Stimulated activated memory B cell treated with anti-CD40 and anti-IgM and Interleukin-4, amounts not matched to agents 10 μg/mL and 1 μg/mL and 100 μg/mL, for 72 hours (primary cell): ENCODE data around the gene TRAP1.
A peak's percentile ranks its signal among the peaks of the same experiment; 100 is the strongest.
"Not testable (repeated sequence)": the region's sequence is repeated elsewhere in the genome, so short reads cannot be mapped to it uniquely, and the experiment has no call there.

Experiments used
- ATAC-seq: fragments of 150-1000 bp; cut with Tn5 transposase; 2 replicates; pipeline ENCODE4 v1.10.0; 2021
- H3K27ac Mint-ChIP-seq: one replicate; pipeline ENCODE4 v1.8.0; 2022; ENCODE audit warnings: mild to moderate bottlenecking, mixed read lengths
- H3K27me3 Mint-ChIP-seq: one replicate; pipeline ENCODE4 v1.8.0; 2022; ENCODE audit warnings: mixed read lengths
- H3K36me3 Mint-ChIP-seq: one replicate; pipeline ENCODE4 v1.8.0; 2022; ENCODE audit warnings: mixed read lengths
- H3K4me1 Mint-ChIP-seq: one replicate; pipeline ENCODE4 v1.8.0; 2022; ENCODE audit warnings: mixed read lengths
- H3K4me3 Mint-ChIP-seq: one replicate; pipeline ENCODE4 v1.8.0; 2022; ENCODE audit warnings: mild to moderate bottlenecking, moderate library complexity, mixed read lengths
- H3K9me3 Mint-ChIP-seq: one replicate; pipeline ENCODE4 v1.8.0; 2022; ENCODE audit warnings: mixed read lengths

The TRAP1 gene

GRCh38 chr16:3656491-3657468 is 60.5 kb downstream of the TRAP1 start:
- Mint-ChIP-seq H3K27ac (no peak overlapping the region), H3K36me3 (peaks cover 68% of the 10 kb centered on the region), H3K4me1 (peaks cover 19% of the 10 kb centered on the region), H3K9me3 (no peaks in the 10 kb centered on the region), H3K27me3 (no peaks in the 10 kb centered on the region), H3K4me3 (no peak overlapping the region)
- no peak for ATAC-seq

GRCh38 chr16:3656160-3656490 is 61.2 kb downstream of the TRAP1 start:
- not testable (repeated sequence) for H3K27ac Mint-ChIP-seq

GRCh38 chr16:3655396-3656159 is 61.7 kb downstream of the TRAP1 start:
- Mint-ChIP-seq H3K27me3 (no peaks in the 10 kb centered on the region), H3K4me1 (peaks cover 13% of the 10 kb centered on the region), H3K27ac (no peak overlapping the region), H3K4me3 (no peak overlapping the region), H3K9me3 (no peaks in the 10 kb centered on the region), H3K36me3 (peaks cover 69% of the 10 kb centered on the region)
- no peak for ATAC-seq

More at GRCh38 chr16:3656160-3656490, 61.2 kb downstream of the TRAP1 start:
- Mint-ChIP-seq H3K4me1 (peaks cover 16% of the 10 kb centered on the region), H3K36me3 (peaks cover 70% of the 10 kb centered on the region)
- H3K9me3 Mint-ChIP-seq, H3K27me3 Mint-ChIP-seq, ATAC-seq, H3K4me3 Mint-ChIP-seq: not testable (repeated sequence)

- Mint-ChIP-seq H3K27me3 (no peaks in the 10 kb centered on the region), H3K27ac (no peak overlapping the region), H3K36me3 (peaks cover 69% of the 10 kb centered on the region), H3K4me3 (no peak overlapping the region), H3K9me3 (no peaks in the 10 kb centered on the region), H3K4me1 (peaks cover 13% of the 10 kb centered on the region)
- ATAC-seq = no peak
Measured at GRCh38 chr16:3655030-3655395, 62.3 kb downstream of the TRAP1 start.

GRCh38 chr16:3654249-3654991 is 62.9 kb downstream of the TRAP1 start, which contains the start of gene DNASE1:
DNASE1 (plus strand) TSS chr16:3654691; CDS start chr16:3655374, 683 bp downstream.
- H3K27ac Mint-ChIP-seq = no peak within 1 kb of the TSS
- ATAC-seq = peak; percentile 67
- no peaks in the 10 kb centered on the region for H3K27me3 Mint-ChIP-seq
- no peaks in the 10 kb centered on the region for H3K9me3 Mint-ChIP-seq
- peaks cover 13% of the 10 kb centered on the region for H3K4me1 Mint-ChIP-seq
- H3K36me3 Mint-ChIP-seq = peaks cover 64% of the 10 kb centered on the region
- no peak within 1 kb of the TSS for H3K4me3 Mint-ChIP-seq

- Mint-ChIP-seq H3K4me3 (no peak overlapping the region), H3K4me1 (peaks cover 13% of the 10 kb centered on the region), H3K27me3 (no peaks in the 10 kb centered on the region), H3K9me3 (no peaks in the 10 kb centered on the region), H3K27ac (no peak overlapping the region), H3K36me3 (peaks cover 45% of the 10 kb centered on the region)
- no peak for ATAC-seq
Measured at GRCh38 chr16:3652373-3653195, 64.7 kb downstream of the TRAP1 start.

GRCh38 chr16:3651461-3652372 is 65.6 kb downstream of the TRAP1 start:
- H3K27ac Mint-ChIP-seq = peak overlapping the region; percentile 22
- H3K9me3 Mint-ChIP-seq = no peaks in the 10 kb centered on the region
- H3K4me1 Mint-ChIP-seq = peaks cover 7% of the 10 kb centered on the region
- no peak overlapping the region for H3K4me3 Mint-ChIP-seq
- ATAC-seq = no peak
- no peaks in the 10 kb centered on the region for H3K27me3 Mint-ChIP-seq
- peaks cover 37% of the 10 kb centered on the region for H3K36me3 Mint-ChIP-seq

GRCh38 chr16:3650631-3651265 is 66.6 kb downstream of the TRAP1 start:
- no peak for ATAC-seq
- H3K9me3 Mint-ChIP-seq = no peaks in the 10 kb centered on the region
- H3K36me3 Mint-ChIP-seq = peaks cover 31% of the 10 kb centered on the region
- H3K4me3 Mint-ChIP-seq = no peak overlapping the region
- peaks cover 7% of the 10 kb centered on the region for H3K4me1 Mint-ChIP-seq
- H3K27me3 Mint-ChIP-seq = no peaks in the 10 kb centered on the region
- peak overlapping the region; percentile 22 for H3K27ac Mint-ChIP-seq

GRCh38 chr16:3646348-3646920 is 70.9 kb downstream of the TRAP1 start:
- Mint-ChIP-seq H3K4me3 (no peak overlapping the region), H3K4me1 (peaks cover 2% of the 10 kb centered on the region), H3K27me3 (no peaks in the 10 kb centered on the region), H3K27ac (no peak overlapping the region), H3K9me3 (no peaks in the 10 kb centered on the region), H3K36me3 (peaks cover 13% of the 10 kb centered on the region)
- ATAC-seq = no peak

GRCh38 chr16:3645504-3646347 is 71.6 kb downstream of the TRAP1 start:
- Mint-ChIP-seq H3K4me3 (no peak overlapping the region), H3K9me3 (no peaks in the 10 kb centered on the region)
- no peak for ATAC-seq

GRCh38 chr16:3645108-3645503 is 72.2 kb downstream of the TRAP1 start:
- no peak overlapping the region for H3K27ac Mint-ChIP-seq
- no peaks in the 10 kb centered on the region for H3K27me3 Mint-ChIP-seq
- H3K4me3 Mint-ChIP-seq = no peak overlapping the region
- no peaks in the 10 kb centered on the region for H3K9me3 Mint-ChIP-seq
- peaks cover 11% of the 10 kb centered on the region for H3K36me3 Mint-ChIP-seq
- peaks cover 12% of the 10 kb centered on the region for H3K4me1 Mint-ChIP-seq
- no peak for ATAC-seq

More at GRCh38 chr16:3645504-3646347, 71.6 kb downstream of the TRAP1 start:
- no peaks in the 10 kb centered on the region for H3K27me3 Mint-ChIP-seq
- H3K27ac Mint-ChIP-seq = no peak overlapping the region
- peaks cover 6% of the 10 kb centered on the region for H3K4me1 Mint-ChIP-seq
- H3K36me3 Mint-ChIP-seq = peaks cover 7% of the 10 kb centered on the region

- H3K27ac Mint-ChIP-seq = no peak overlapping the region
- H3K27me3 Mint-ChIP-seq = no peaks in the 10 kb centered on the region
- H3K4me3 Mint-ChIP-seq = no peak overlapping the region
- peaks cover 20% of the 10 kb centered on the region for H3K4me1 Mint-ChIP-seq
- peaks cover 12% of the 10 kb centered on the region for H3K36me3 Mint-ChIP-seq
- no peaks in the 10 kb centered on the region for H3K9me3 Mint-ChIP-seq
- no peak for ATAC-seq
Measured at GRCh38 chr16:3643095-3643730, 74.1 kb downstream of the TRAP1 start.
